ENCODE results near the gene LAMC2.

DNA sequence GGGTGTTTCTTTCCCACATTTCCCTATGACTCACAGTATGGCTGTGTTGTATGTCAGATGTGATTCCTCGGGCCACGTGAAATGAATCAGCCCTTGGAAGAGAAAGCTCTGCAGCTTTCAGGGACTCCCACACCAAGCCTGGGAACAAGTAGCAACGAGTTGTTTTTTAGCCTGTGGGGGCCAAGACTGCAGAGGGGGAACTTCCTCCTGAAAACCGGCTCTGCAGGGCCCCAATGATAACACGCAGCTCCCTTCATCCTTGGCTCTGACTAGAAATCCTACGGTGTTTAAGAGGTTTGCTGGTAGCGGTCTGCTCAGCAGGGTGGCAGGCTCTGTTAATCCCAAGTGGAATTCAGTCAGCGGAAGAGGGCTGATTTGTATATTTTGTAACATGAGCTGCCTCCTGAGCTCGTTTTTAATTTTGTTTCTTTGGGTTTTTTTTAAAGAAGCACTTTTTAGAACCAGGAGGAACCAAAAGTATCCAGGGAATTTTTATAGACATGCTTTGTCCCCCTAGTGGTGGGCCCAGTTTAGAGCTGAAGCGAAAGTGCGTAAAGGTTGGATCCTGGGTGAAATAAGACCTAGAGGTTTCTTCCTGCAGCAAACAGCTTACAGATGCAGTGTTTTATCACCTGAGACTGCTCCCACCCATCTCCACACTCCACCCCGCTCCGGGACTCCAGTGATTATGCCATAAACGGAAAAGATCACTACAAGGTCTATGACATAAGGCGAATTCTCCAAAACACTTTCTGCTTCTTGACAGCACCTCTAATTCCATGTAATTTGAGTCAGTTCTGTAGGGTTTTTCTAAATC, 48.8 kb downstream of the LAMC2 start:
- TF ChIP-seq, protein P1, sequence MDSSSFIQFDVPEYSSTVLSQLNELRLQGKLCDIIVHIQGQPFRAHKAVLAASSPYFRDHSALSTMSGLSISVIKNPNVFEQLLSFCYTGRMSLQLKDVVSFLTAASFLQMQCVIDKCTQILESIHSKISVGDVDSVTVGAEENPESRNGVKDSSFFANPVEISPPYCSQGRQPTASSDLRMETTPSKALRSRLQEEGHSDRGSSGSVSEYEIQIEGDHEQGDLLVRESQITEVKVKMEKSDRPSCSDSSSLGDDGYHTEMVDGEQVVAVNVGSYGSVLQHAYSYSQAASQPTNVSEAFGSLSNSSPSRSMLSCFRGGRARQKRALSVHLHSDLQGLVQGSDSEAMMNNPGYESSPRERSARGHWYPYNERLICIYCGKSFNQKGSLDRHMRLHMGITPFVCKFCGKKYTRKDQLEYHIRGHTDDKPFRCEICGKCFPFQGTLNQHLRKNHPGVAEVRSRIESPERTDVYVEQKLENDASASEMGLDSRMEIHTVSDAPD (CRISPR knock-in tag; IDR thresholded peaks at IDR 0.05) = no peak
- TF ChIP-seq, protein P2, sequence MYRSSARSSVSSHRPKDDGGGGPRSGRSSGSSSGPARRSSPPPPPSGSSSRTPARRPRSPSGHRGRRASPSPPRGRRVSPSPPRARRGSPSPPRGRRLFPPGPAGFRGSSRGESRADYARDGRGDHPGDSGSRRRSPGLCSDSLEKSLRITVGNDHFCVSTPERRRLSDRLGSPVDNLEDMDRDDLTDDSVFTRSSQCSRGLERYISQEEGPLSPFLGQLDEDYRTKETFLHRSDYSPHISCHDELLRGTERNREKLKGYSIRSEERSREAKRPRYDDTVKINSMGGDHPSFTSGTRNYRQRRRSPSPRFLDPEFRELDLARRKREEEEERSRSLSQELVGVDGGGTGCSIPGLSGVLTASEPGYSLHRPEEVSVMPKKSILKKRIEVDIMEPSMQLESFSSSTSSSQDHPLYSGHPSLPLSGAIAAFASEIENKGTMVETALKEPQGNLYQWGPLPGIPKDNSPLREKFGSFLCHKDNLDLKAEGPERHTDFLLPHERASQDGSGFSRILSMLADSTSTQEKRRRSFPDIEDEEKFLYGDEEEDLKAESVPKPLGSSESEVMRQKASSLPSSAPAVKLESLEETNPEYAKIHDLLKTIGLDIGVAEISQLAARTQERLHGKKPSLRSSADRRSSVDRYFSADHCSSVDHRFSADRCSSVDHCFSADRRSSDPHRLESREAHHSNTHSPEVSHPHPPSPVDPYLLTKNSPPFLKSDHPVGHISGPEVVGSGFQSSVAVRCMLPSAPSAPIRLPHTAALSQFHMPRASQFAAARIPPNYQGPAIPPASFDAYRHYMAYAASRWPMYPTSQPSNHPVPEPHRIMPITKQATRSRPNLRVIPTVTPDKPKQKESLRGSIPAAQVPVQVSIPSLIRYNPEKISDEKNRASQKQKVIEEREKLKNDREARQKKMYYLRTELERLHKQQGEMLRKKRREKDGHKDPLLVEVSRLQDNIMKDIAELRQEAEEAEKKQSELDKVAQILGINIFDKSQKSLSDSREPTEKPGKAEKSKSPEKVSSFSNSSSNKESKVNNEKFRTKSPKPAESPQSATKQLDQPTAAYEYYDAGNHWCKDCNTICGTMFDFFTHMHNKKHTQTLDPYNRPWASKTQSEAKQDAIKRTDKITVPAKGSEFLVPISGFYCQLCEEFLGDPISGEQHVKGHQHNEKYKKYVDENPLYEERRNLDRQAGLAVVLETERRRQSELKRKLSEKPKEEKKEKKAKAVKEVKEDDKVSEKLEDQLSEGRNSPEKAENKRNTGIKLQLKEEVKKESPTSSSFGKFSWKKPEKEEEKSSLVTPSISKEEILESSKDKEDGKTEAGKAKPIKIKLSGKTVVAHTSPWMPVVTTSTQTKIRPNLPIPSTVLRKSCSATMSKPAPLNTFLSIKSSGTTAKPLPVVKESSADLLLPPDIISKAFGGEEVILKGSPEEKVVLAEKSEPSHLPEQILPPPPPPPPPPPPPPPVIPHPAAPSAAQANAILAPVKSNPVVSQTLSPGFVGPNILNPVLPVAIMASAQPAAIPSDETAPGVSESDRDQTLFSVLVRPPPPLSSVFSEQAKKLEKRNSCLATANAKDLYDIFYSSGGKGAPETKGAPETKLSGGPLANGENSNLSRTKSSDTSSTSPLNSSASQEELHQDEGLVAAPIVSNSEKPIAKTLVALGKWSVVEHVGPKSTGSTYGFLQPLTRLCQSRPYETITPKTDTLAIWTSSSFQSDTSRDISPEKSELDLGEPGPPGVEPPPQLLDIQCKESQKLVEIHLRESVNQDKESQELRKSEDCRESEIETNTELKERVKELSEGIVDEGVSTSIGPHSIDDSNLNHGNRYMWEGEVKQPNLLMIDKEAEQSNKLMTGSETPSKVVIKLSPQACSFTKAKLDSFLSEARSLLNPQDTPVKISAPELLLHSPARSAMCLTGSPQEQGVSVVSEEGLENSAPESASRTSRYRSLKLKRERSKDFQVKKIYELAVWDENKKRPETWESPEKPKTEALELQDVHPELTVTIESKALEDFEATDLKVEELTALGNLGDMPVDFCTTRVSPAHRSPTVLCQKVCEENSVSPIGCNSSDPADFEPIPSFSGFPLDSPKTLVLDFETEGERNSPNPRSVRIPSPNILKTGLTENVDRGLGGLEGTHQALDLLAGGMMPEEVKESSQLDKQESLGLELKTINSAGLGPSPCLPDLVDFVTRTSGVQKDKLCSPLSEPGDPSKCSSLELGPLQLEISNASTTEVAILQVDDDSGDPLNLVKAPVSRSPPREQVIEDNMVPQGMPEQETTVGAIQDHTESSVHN (CRISPR knock-in tag; IDR thresholded peaks at IDR 0.05) = no peak
- no peak for TF ChIP-seq POLR2A (IDR thresholded peaks at IDR 0.05; ENCODE audit: insufficient read depth in 1 of 2, low read depth in 2 of 2, low read length in 2 of 2)
- no peak for TF ChIP-seq ZNF607 (CRISPR knock-in tag; IDR thresholded peaks at IDR 0.05; ENCODE audit: borderline replicate concordance)
- TF ChIP-seq NCOR1 (IDR thresholded peaks at IDR 0.05; ENCODE audit: borderline replicate concordance, low read length) = no peak
